Measurements from ENCODE around the gene EMP2. TPM values are rescaled to one million over a fixed set of nuclear protein-coding genes. Genes with fewer than 3 reads are reported as not detected.

The EMP2 gene
- total and polyA plus RNA-seq, 10 donors, result 2.8 to 37.2 (median 19.5) TPM

GRCh38 chr16:10572611-10573010, 7.8 kb downstream of the EMP2 start:
- intact Hi-C loops (cut with DNase I; ENCODE audit: low total_unique reads), result no loop called here
- no peak for TF ChIP-seq POLR2AphosphoS5 (IDR thresholded peaks at IDR 0.05)
- no peak for TF ChIP-seq POLR2A (IDR thresholded peaks at IDR 0.05)
- no peak for TF ChIP-seq CTCF (IDR thresholded peaks at IDR 0.05 in 8 of 11, conservative IDR thresholded peaks at IDR 0.05 in 3 of 11)
- Histone ChIP-seq H3K27ac (no peak overlapping the region), H3K9me3 (no peaks in the 10 kb centered on the region), H3K4me3 (no peak overlapping the region), H3K4me1 (peaks cover 0 to 16% (median 7%) of the 10 kb centered on the region in 6 donors), H3K27me3 (replicated peaks in 1 of 7) (no peaks in the 10 kb centered on the region), H3K36me3 (no peaks in the 10 kb centered on the region)
- WGBS, 5 donors, result 79 to 92% (median 82%) methylated on average over 3 of the region's 3 CpGs
- no peak for DNase-seq

GRCh38 chr16:10571354-10571753, 9.0 kb downstream of the EMP2 start:
- no peaks in the 10 kb centered on the region for H3K36me3 ChIP-seq
- intact Hi-C loops (cut with DNase I; ENCODE audit: low total_unique reads), result no loop called here
- no peak overlapping the region for H3K4me3 ChIP-seq
- H3K27ac ChIP-seq, result no peak overlapping the region
- no peaks in the 10 kb centered on the region for H3K27me3 ChIP-seq (replicated peaks in 1 of 7)
- peaks cover 0 to 6% (median 0%) of the 10 kb centered on the region in 6 donors for H3K4me1 ChIP-seq
- no peak for TF ChIP-seq POLR2AphosphoS5 (IDR thresholded peaks at IDR 0.05)
- TF ChIP-seq CTCF (IDR thresholded peaks at IDR 0.05 in 8 of 11, conservative IDR thresholded peaks at IDR 0.05 in 3 of 11), result no peak
- no peak for TF ChIP-seq POLR2A (IDR thresholded peaks at IDR 0.05)
- H3K9me3 ChIP-seq, result no peaks in the 10 kb centered on the region
- 59 to 77% (median 65%) methylated on average over 5 of the region's 5 CpGs for WGBS, 5 donors
- DNase-seq, result no peak

- no peak for TF ChIP-seq POLR2A (IDR thresholded peaks at IDR 0.05)
- TF ChIP-seq POLR2AphosphoS5 (IDR thresholded peaks at IDR 0.05), result no peak
- TF ChIP-seq CTCF (IDR thresholded peaks at IDR 0.05 in 8 of 11, conservative IDR thresholded peaks at IDR 0.05 in 3 of 11), result no peak
- intact Hi-C loops (cut with DNase I; ENCODE audit: low total_unique reads), result no loop called here
- no peaks in the 10 kb centered on the region for H3K9me3 ChIP-seq
- DNase-seq, result no peak
- H3K36me3 ChIP-seq, result no peaks in the 10 kb centered on the region
- H3K4me3 ChIP-seq, result no peak overlapping the region
- H3K27ac ChIP-seq, result no peak overlapping the region
- H3K4me1 ChIP-seq, result peaks cover 0 to 9% (median 4%) of the 10 kb centered on the region in 6 donors
- WGBS, 5 donors, result 71 to 88% (median 82%) methylated on average over 8 of the region's 8 CpGs
- H3K27me3 ChIP-seq (replicated peaks in 1 of 7), result no peaks in the 10 kb centered on the region
These were observed 10.8 kb downstream of the EMP2 start for GRCh38 chr16:10569621-10570020.

GRCh38 chr16:10566613-10567012, 13.8 kb downstream of the EMP2 start:
- WGBS, 5 donors, result 75 to 83% (median 82%) methylated on average over 6 of the region's 6 CpGs
- H3K27ac ChIP-seq, result no peak overlapping the region
- no peaks in the 10 kb centered on the region for H3K36me3 ChIP-seq
- intact Hi-C loops (cut with DNase I; ENCODE audit: low total_unique reads), result no loop called here
- TF ChIP-seq POLR2AphosphoS5 (IDR thresholded peaks at IDR 0.05) (no peak), CTCF (IDR thresholded peaks at IDR 0.05 in 8 of 11, conservative IDR thresholded peaks at IDR 0.05 in 3 of 11) (no peak), POLR2A (IDR thresholded peaks at IDR 0.05) (no peak)
- no peak overlapping the region for H3K4me3 ChIP-seq
- no peaks in the 10 kb centered on the region for H3K27me3 ChIP-seq (replicated peaks in 1 of 7)
- H3K9me3 ChIP-seq, result peaks cover 0 to 10% (median 0%) of the 10 kb centered on the region in 8 donors
- no peak for DNase-seq
- peaks cover 0 to 14% (median 5%) of the 10 kb centered on the region in 6 donors for H3K4me1 ChIP-seq

Data from spleen (tissue), 11 donors.